GM21447 (cell line): Measurements from ENCODE around the gene CCDC47.
A peak's percentile ranks its signal among the peaks of the same experiment; 100 is the strongest.
"Not testable (repeated sequence)": the region's sequence is repeated elsewhere in the genome, so short reads cannot be mapped to it uniquely, and the experiment has no call there.

Experiments
- ATAC-seq: cut with Tn5 transposase; IDR thresholded peaks from one replicate; pipeline ENCODE4 v1.9.1; 2021; ENCODE audit not compliant: unreplicated experiment

CCDC47 gene, protein sequence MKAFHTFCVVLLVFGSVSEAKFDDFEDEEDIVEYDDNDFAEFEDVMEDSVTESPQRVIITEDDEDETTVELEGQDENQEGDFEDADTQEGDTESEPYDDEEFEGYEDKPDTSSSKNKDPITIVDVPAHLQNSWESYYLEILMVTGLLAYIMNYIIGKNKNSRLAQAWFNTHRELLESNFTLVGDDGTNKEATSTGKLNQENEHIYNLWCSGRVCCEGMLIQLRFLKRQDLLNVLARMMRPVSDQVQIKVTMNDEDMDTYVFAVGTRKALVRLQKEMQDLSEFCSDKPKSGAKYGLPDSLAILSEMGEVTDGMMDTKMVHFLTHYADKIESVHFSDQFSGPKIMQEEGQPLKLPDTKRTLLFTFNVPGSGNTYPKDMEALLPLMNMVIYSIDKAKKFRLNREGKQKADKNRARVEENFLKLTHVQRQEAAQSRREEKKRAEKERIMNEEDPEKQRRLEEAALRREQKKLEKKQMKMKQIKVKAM

GRCh38 chr17:63773272-63774140 is at the start of gene CCDC47:
CCDC47 (minus strand) TSS chr17:63773597; CDS start chr17:63766175, 7,422 bp downstream.
- peak; percentile 86 for ATAC-seq

- no peak for ATAC-seq
These were observed 49.1 kb upstream of the CCDC47 start for GRCh38 chr17:63822537-63822936.

DNA sequence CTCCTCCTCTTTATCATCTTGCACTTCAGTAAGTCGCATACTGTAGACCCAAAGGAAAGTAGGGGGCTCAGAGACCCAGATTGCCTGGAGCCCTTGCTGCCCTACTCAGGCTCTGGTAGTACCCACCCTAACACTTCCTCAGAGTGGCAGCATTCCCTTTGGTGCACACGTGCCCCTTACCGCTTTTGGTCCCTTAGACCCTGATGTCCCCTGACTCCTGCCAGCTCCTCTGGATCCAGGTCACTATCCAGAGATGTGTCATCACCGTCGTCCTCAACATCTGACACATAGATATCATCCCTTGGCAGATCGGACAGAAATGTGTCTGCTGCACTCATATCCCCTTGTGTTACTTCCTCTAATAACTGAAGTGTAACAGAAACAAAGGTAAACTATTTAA is 48.4 kb upstream of the CCDC47 start:
- ATAC-seq = no peak

GRCh38 chr17:63820963-63821561 is 47.7 kb upstream of the CCDC47 start:
- ATAC-seq = no peak

GRCh38 chr17:63819585-63820537 is 46.5 kb upstream of the CCDC47 start:
- ATAC-seq = no peak

GRCh38 chr17:63819131-63819530 is 45.7 kb upstream of the CCDC47 start:
- no peak for ATAC-seq

DNA sequence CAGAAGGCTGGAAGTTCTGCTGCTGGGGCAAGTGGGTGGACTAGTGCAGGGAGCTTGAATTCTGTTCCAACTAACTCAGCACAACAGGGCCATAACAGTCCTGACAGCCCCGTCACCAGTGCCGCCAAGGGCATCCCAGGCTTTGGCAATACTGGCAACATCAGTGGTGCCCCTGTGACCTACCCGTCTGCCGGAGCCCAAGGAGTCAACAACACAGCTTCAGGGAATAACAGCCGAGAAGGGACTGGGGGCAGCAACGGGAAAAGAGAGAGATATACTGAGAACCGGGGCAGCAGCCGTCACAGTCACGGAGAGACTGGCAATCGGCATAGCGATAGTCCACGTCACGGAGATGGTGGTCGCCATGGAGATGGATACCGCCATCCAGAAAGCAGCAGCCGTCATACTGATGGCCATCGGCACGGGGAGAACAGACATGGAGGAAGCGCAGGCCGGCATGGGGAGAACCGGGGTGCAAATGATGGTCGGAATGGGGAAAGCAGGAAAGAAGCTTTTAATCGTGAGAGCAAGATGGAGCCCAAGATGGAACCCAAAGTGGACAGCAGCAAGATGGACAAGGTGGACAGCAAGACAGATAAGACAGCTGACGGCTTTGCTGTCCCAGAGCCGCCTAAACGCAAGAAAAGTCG is 44.5 kb upstream of the CCDC47 start:
- ATAC-seq = no peak

DNA sequence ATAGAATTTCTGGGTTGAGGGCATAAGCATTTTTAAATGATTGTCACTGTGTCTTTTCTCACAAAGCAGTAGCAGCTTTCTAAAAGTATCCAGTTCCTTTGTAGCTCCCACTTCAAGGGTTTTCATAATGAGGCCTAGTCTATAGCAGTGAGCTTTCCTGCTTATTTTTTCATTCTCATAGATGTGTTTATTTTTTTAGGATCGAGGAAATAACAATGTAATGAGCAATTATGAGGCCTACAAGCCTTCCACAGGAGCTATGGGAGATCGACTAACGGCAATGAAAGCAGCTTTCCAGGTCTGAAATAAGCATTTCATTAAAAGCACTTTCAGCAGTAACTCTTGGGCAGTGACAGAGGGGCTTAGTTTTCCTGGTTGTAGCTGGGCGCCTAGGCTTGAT is 43.3 kb upstream of the CCDC47 start:
- ATAC-seq = no peak

DNA sequence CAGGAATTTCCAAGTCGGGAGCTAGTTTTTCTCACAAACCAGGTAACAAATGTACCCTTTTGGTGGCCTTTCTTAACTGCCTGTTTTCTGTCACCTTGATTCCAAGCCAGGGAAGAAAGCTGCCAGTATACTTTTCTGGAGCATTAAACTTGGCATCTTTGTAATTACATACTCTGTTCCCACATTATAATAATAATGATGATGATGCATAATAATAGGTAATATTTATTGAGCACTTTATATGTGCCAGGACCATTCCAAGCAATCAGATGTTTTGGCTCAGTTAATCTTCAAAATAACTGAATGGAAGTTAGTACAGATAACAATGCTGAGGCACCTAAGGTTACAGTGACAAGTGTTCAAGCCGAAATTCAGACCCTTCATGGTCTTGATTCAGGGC is 42.7 kb upstream of the CCDC47 start:
- ATAC-seq = no peak

DNA sequence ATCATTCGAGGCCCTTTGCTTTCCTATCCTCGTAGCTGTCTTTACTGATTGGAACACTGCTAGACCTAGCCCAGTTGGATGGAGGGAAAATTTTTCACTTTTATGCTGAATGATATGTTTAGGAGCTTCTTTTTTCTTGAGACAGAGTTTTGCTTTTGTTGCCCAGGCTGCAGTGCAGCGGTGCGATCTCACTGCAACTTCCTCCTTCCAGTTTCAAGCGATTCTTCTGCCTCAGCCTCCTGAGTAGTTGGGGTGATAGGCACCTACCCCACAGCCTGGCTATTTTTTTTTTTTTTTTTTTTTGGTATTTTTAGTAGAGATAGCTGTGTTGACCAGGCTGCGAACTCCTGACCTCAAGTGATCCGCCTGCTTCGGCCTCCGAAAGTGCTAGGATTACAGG is 36.6 kb upstream of the CCDC47 start:
- no peak for ATAC-seq

- no peak for ATAC-seq
These were observed 32.2 kb upstream of the CCDC47 start for GRCh38 chr17:63805591-63805990.

DNA sequence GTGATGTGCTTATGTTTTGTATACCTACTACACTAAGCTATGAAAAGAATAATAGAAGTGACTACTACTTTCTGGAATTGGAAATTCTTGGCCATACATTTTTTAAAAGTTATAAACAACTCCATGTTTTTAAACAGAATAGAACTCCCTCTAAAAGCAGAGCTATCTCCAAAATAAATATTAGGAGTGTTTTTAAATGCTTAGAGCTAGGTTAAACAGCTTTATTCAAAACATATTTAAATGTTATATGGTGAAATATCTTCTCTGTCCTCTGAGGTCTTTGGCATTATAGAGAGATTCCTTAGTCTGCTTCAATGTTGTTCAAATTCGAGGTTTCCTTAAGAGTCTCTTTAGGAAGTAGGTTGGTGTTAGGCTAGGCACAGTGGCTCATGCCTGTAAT is 30.9 kb upstream of the CCDC47 start:
- ATAC-seq = no peak

- no peak for ATAC-seq
These were observed 27.4 kb upstream of the CCDC47 start for GRCh38 chr17:63800783-63801182.

GRCh38 chr17:63798572-63799106 is 25.2 kb upstream of the CCDC47 start:
- no peak for ATAC-seq

- not testable (repeated sequence) for ATAC-seq
These were observed 23.0 kb upstream of the CCDC47 start for GRCh38 chr17:63796375-63796774.

- no peak for ATAC-seq
These were observed 18.8 kb upstream of the CCDC47 start for GRCh38 chr17:63792055-63792729.

GRCh38 chr17:63790057-63790456 is 16.7 kb upstream of the CCDC47 start:
- ATAC-seq = no peak

DNA sequence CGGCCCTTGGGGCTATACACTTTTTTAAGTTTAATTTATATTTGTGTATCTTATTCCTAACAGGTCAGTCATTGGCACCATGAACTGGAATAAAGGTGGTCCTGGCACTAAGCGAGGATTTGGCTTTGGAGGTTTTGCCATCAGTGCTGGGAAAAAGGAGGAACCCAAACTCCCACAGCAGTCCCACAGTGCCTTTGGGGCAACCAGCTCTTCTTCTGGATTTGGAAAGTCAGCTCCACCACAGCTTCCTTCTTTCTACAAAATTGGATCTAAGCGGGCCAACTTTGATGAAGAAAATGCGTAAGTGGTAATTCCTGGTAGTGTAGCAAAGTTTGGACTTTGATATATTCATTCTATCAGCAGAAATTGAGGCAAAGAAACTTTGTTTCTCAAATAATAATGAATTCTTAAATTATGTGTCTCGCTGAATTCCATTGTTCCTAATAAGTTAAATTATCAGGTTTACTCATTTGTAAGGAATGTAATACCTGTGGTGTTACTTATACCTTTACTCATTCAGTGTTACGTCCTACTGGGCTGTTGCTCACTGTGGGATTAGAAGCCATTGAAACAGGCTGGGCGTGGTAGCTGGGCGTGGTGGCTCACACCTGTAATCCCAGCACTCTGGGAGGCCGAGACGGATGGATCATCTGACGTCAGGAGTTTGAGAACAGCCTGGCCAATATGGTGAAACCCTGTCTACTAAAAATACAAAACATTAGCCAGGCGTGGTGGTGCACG is 13.7 kb upstream of the CCDC47 start:
- no peak for ATAC-seq
